WTC11 (cell line): ENCODE data around the gene MICAL2. TPM values are rescaled to one million over a fixed set of nuclear protein-coding genes. Genes with fewer than 3 reads are reported as not detected.

Source experiments
- ATAC-seq: fragments of 200-7000 bp; cut with Tn5 transposase; 2 replicates; pipeline ENCODE4 v1.10.0; 2021; ENCODE audit warnings: mild to moderate bottlenecking, moderate library complexity
- CTCF ChIA-PET: fragments of 300-600 bp; sonication (Branson Sonifier 250); formaldehyde crosslinking; loops from one replicate; lab custom pipeline; 2021; ENCODE audit warnings: antibody characterized with exemption; lab: Charles Lee
- POLR2A ChIA-PET: fragments of 350-600 bp; sonication (Branson Sonifier 250); formaldehyde crosslinking; loops from one replicate; lab custom pipeline; 2021; ENCODE audit warnings: antibody characterized with exemption; lab: Charles Lee
- DNase-seq: peaks from one replicate; pipeline ENCODE4 v3.0.0; 2021; ENCODE audit warnings: low spot score
- H3K27ac Mint-ChIP-seq: 2 replicates; pipeline ENCODE4 v1.8.0; 2021; ENCODE audit warnings: mixed read lengths
- H3K27me3 Mint-ChIP-seq: 2 replicates; pipeline ENCODE4 v1.8.0; 2021; ENCODE audit warnings: low read depth, mild to moderate bottlenecking, moderate library complexity, mixed read lengths
- H3K36me3 Mint-ChIP-seq: 2 replicates; pipeline ENCODE4 v1.8.0; 2021; ENCODE audit warnings: mixed read lengths
- H3K4me1 Mint-ChIP-seq: 2 replicates; pipeline ENCODE4 v1.8.0; 2022; ENCODE audit warnings: mixed read lengths
- H3K4me3 Mint-ChIP-seq: 2 replicates; pipeline ENCODE4 v1.8.0; 2021; ENCODE audit warnings: mild to moderate bottlenecking, moderate library complexity, mixed read lengths
- H3K9me3 Mint-ChIP-seq: 2 replicates; pipeline ENCODE4 v1.8.0; 2021; ENCODE audit warnings: mixed read lengths
- ATF1 ChIP-seq: sonication (generic); formaldehyde crosslinking; IDR thresholded peaks from 2 replicates; pipeline ENCODE4 v1.8.1; 2023; ENCODE audit warnings: mild to moderate bottlenecking, moderate library complexity, missing genetic modification reagents
- ATF2 ChIP-seq: sonication (generic); formaldehyde crosslinking; IDR thresholded peaks from 2 replicates; pipeline ENCODE4 v1.8.1; 2022; ENCODE audit warnings: low read depth, missing genetic modification reagents, borderline replicate concordance
- E2F4 ChIP-seq: sonication (generic); formaldehyde crosslinking; IDR thresholded peaks from 2 replicates; pipeline ENCODE4 v1.8.1; 2022; ENCODE audit warnings: low read depth, mild to moderate bottlenecking, moderate library complexity, missing genetic modification reagents, borderline replicate concordance
- EMX1 ChIP-seq: fragments of 250-450 bp; sonication (Bioruptor Pico); IDR thresholded peaks from 2 replicates; pipeline ENCODE4 v1.8.0; 2021; ENCODE audit warnings: mild to moderate bottlenecking
- ERG ChIP-seq: fragments of 250-450 bp; sonication (Bioruptor Pico); IDR thresholded peaks from 2 replicates; pipeline ENCODE4 v1.8.0; 2021; ENCODE audit warnings: mild to moderate bottlenecking
- IRF2 ChIP-seq: sonication (generic); formaldehyde crosslinking; IDR thresholded peaks from 2 replicates; pipeline ENCODE4 v1.8.0; 2022; ENCODE audit warnings: low read depth, missing genetic modification reagents, borderline replicate concordance
- JAZF1 ChIP-seq: fragments of 250-450 bp; sonication (Bioruptor Pico); IDR thresholded peaks from 2 replicates; pipeline ENCODE4 v1.9.0; 2021; ENCODE audit warnings: moderate library complexity, mild to moderate bottlenecking, inconsistent platforms
- MXD4 ChIP-seq: fragments of 250-450 bp; sonication (Bioruptor Pico); IDR thresholded peaks from 2 replicates; pipeline ENCODE4 v1.8.0; 2021; ENCODE audit warnings: mild to moderate bottlenecking, moderate library complexity, borderline replicate concordance
- MYBL2 ChIP-seq: sonication (generic); formaldehyde crosslinking; IDR thresholded peaks from 2 replicates; pipeline ENCODE4 v1.8.1; 2023; ENCODE audit warnings: mild to moderate bottlenecking, moderate library complexity, missing genetic modification reagents
- NR2C2 ChIP-seq: sonication (generic); formaldehyde crosslinking; IDR thresholded peaks from 2 replicates; pipeline ENCODE4 v1.8.0; 2022; ENCODE audit warnings: mild to moderate bottlenecking, missing genetic modification reagents
- NR3C1 ChIP-seq: sonication (generic); formaldehyde crosslinking; conservative IDR thresholded peaks from 2 replicates; pipeline ENCODE4 v1.8.1; 2023; ENCODE audit warnings: low read depth, mild to moderate bottlenecking, missing genetic modification reagents
- PREB ChIP-seq: sonication (generic); formaldehyde crosslinking; IDR thresholded peaks from 2 replicates; pipeline ENCODE4 v1.8.1; 2022; ENCODE audit warnings: mild to moderate bottlenecking, missing genetic modification reagents, moderate library complexity, borderline replicate concordance
- SP1 ChIP-seq: sonication (generic); formaldehyde crosslinking; conservative IDR thresholded peaks from 2 replicates; pipeline ENCODE4 v1.8.1; 2022; ENCODE audit warnings: missing genetic modification reagents
- USF1 ChIP-seq: sonication (generic); formaldehyde crosslinking; IDR thresholded peaks from 2 replicates; pipeline ENCODE4 v1.8.0; 2022; ENCODE audit warnings: mild to moderate bottlenecking, missing genetic modification reagents
- USF2 ChIP-seq: sonication (generic); formaldehyde crosslinking; IDR thresholded peaks from 2 replicates; pipeline ENCODE4 v1.8.1; 2023; ENCODE audit warnings: mild to moderate bottlenecking, missing genetic modification reagents, moderate library complexity
- ZNF219 ChIP-seq: sonication (generic); formaldehyde crosslinking; IDR thresholded peaks from 2 replicates; pipeline ENCODE4 v1.8.0; 2023; ENCODE audit warnings: missing genetic modification reagents, mild to moderate bottlenecking, borderline replicate concordance
- ZNF425 ChIP-seq: fragments of 250-450 bp; sonication (Bioruptor Pico); conservative IDR thresholded peaks from 2 replicates; pipeline ENCODE4 v1.9.0; 2021; ENCODE audit warnings: mild to moderate bottlenecking
- ZNF512 ChIP-seq: sonication (generic); formaldehyde crosslinking; IDR thresholded peaks from 2 replicates; pipeline ENCODE4 v1.8.1; 2022; ENCODE audit warnings: missing genetic modification reagents, borderline replicate concordance
- total RNA-seq: library from RNA; stranded (reverse); gene quantifications from 3 replicates; pipeline ENCODE4 v1.2.3, GENCODE V29; 2021

Gene MICAL2
- total RNA-seq, 1 experiment from 2014 or later: 3.1 TPM

- no peak for TF ChIP-seq ATF2
- no peak for TF ChIP-seq USF1 (CRISPR knock-in tag)
- TF ChIP-seq PREB (CRISPR knock-in tag): no peak
- no peak for TF ChIP-seq SP1
- TF ChIP-seq JAZF1 (CRISPR knock-in tag): no peak
- TF ChIP-seq MYBL2 (CRISPR knock-in tag): no peak
- TF ChIP-seq ZNF219 (CRISPR knock-in tag): no peak
These were observed 106.4 kb downstream of the MICAL2 start (continued) for GRCh38 chr11:12216671-12217374.

- no peaks in the 10 kb centered on the region for H3K27me3 Mint-ChIP-seq
- no peaks in the 10 kb centered on the region for H3K9me3 Mint-ChIP-seq
- no peak overlapping the region for H3K27ac Mint-ChIP-seq
- ChIA-PET CTCF (interaction anchor here (0.6 kb wide), 1 partner anchor 727 kb away, joined by 3 read pairs; no protein-coding TSS in a partner anchor), POLR2A (no interaction called here)
- ATAC-seq (no peak), DNase-seq (no peak)
- H3K36me3 Mint-ChIP-seq: no peaks in the 10 kb centered on the region
- H3K4me1 Mint-ChIP-seq: peaks cover 8% of the 10 kb centered on the region
- no peak for TF ChIP-seq ZNF425 (CRISPR knock-in tag)
- TF ChIP-seq ERG (CRISPR knock-in tag): no peak
- TF ChIP-seq ATF1: no peak
- no peak for TF ChIP-seq MYBL2 (CRISPR knock-in tag)
- no peak for TF ChIP-seq E2F4 (CRISPR knock-in tag)
- H3K4me3 Mint-ChIP-seq: no peak overlapping the region
These were observed 107.5 kb downstream of the MICAL2 start for GRCh38 chr11:12217879-12218278.

- Mint-ChIP-seq H3K4me1 (peaks cover 8% of the 10 kb centered on the region), H3K27ac (no peak overlapping the region), H3K4me3 (no peak overlapping the region), H3K36me3 (no peaks in the 10 kb centered on the region), H3K9me3 (no peaks in the 10 kb centered on the region), H3K27me3 (no peaks in the 10 kb centered on the region)
- DNase-seq (no peak), ATAC-seq (no peak)
- ChIA-PET CTCF (interaction anchor here (2.6 kb wide), 1 partner anchor 17 kb away, joined by 11 read pairs; no protein-coding TSS in a partner anchor), POLR2A (no interaction called here)
- TF ChIP-seq EMX1 (CRISPR knock-in tag) (no peak), NR2C2 (no peak), USF2 (CRISPR knock-in tag) (no peak), PREB (CRISPR knock-in tag) (no peak), NR3C1 (CRISPR knock-in tag) (no peak), MXD4 (CRISPR knock-in tag) (no peak), IRF2 (CRISPR knock-in tag) (no peak), ZNF512 (CRISPR knock-in tag) (no peak), ERG (CRISPR knock-in tag) (no peak), ATF1 (no peak)
These were observed 108.5 kb downstream of the MICAL2 start for GRCh38 chr11:12218909-12219308.
